Measurements from ENCODE around the gene CHI3L2. TPM values are rescaled to one million over a fixed set of nuclear protein-coding genes. Genes with fewer than 3 reads are reported as not detected.

The CHI3L2 gene
- total and polyA plus RNA-seq, 8 donors: 0.33 to 222 (median 0.56) TPM

DNA sequence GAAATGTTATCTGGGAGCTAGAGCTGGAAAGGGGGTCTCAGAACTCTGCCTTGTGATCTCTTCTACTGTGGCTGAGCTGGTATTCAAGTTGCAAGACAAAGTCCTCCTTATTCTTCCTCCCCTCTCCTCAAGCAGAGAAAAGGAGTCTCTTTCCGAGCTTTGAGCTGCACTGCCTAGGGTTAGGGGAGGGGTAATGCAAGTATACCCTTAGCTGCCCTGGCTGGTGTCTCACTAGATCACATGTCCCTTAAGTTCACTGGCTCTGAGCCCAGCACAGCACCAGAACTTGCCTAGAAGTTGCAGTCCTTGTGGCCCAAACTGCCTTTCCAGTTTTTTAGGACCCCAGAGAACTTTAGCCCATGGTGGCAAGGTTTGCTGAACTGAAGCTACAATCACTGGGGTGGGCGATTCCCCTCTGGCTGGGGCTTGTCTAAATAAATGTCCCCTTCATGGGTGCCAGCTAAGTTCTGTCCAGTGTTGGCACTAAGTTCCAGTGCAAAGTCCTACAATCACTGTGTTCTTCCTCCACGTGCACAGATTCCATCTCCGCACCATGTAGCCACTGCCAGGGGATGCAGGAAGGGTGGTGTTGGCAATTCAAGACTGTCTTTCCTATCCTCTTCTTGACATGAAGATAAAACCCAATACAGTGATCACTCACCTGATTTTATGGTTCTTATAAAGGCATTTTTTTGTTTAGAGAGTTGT lies 40.4 kb downstream of the CHI3L2 start:
- ATAC-seq (no peak), DNase-seq (no peak)
- TF ChIP-seq CTCF (IDR thresholded peaks at IDR 0.05): no peak
- H3K36me3 ChIP-seq: no peaks in the 10 kb centered on the region
- H3K4me1 ChIP-seq: peaks cover 0 to 4% of the 10 kb centered on the region in 2 donors
- H3K27ac ChIP-seq: no peak overlapping the region
- no peaks in the 10 kb centered on the region for H3K9me3 ChIP-seq
- intact Hi-C loops (cut with DNase I): no loop called here
- H3K4me3 ChIP-seq: no peak overlapping the region
- H3K27me3 ChIP-seq: peaks cover 22 to 42% of the 10 kb centered on the region in 2 donors

GRCh38 chr1:111269825-111270406 lies 42.4 kb downstream of the CHI3L2 start:
- no peak overlapping the region for H3K4me3 ChIP-seq
- ATAC-seq (no peak), DNase-seq (no peak)
- peaks cover 0 to 4% of the 10 kb centered on the region in 2 donors for H3K4me1 ChIP-seq
- no peaks in the 10 kb centered on the region for H3K9me3 ChIP-seq
- no peak for TF ChIP-seq CTCF (IDR thresholded peaks at IDR 0.05)
- no peak overlapping the region for H3K27ac ChIP-seq
- intact Hi-C loops (cut with DNase I): no loop called here
- no peaks in the 10 kb centered on the region for H3K36me3 ChIP-seq
- H3K27me3 ChIP-seq: peaks cover 22 to 42% of the 10 kb centered on the region in 2 donors

DNA sequence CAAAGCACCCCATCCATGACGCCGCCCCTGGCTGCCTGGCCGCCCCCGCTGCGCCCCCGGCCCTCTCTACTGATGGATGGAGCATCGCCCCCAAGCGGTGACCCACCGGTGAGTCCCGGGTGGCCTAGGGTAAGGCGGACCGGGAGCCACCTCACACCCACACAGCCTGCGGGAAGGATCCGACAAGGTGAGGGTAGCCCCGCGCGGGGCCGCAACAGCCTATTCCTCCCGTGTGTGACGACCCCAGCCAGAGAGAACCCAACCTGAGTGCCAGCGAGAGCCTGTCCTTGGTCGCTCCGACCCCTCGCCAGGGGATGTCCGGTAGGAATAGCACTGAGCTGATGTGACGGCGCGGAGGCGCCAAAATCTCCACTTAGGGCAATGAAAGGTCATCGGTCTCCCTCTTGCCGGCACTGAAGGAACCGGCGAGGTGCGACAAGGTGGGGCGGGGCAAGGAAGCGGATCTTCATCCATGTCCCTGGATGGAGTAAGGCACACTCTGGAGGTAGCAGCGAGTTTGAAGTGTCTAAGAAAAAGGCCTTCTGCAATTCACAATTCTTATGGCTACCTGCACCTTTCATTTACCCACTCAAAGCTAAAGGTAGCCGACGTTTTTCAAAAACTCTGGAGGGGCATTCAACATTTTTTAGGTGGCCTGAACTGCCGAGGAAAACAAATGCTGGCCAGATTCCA lies 43.4 kb downstream of the CHI3L2 start:
- H3K36me3 ChIP-seq: no peaks in the 10 kb centered on the region
- H3K27ac ChIP-seq: no peak overlapping the region
- intact Hi-C loops (cut with DNase I): no loop called here
- H3K9me3 ChIP-seq: no peaks in the 10 kb centered on the region
- H3K4me3 ChIP-seq: no peak overlapping the region
- DNase-seq (peak in 1 of 4 donors; percentile 71), ATAC-seq (no peak)
- peaks cover 0 to 4% of the 10 kb centered on the region in 2 donors for H3K4me1 ChIP-seq
- no peak for TF ChIP-seq CTCF (IDR thresholded peaks at IDR 0.05)
- peaks cover 22 to 42% of the 10 kb centered on the region in 2 donors for H3K27me3 ChIP-seq

GRCh38 chr1:111271464-111271801 lies 43.9 kb downstream of the CHI3L2 start:
- no peak for ATAC-seq
- Histone ChIP-seq H3K9me3 (peaks cover 0 to under 1% of the 10 kb centered on the region in 2 donors), H3K4me3 (no peak overlapping the region), H3K27ac (no peak overlapping the region), H3K27me3 (peaks cover 22 to 42% of the 10 kb centered on the region in 2 donors), H3K4me1 (peaks cover 0 to 4% of the 10 kb centered on the region in 2 donors), H3K36me3 (no peaks in the 10 kb centered on the region)
- peak in 1 of 4 donors; percentile 51 for DNase-seq
- TF ChIP-seq CTCF (IDR thresholded peaks at IDR 0.05): no peak
- intact Hi-C loops (cut with DNase I): no loop called here

- Histone ChIP-seq H3K27me3 (peaks cover 22 to 41% of the 10 kb centered on the region in 2 donors), H3K4me3 (no peak overlapping the region), H3K36me3 (no peaks in the 10 kb centered on the region), H3K4me1 (peaks cover 0 to 4% of the 10 kb centered on the region in 2 donors), H3K27ac (no peak overlapping the region), H3K9me3 (peaks cover 0 to 6% of the 10 kb centered on the region in 2 donors)
- no peak for DNase-seq
- intact Hi-C loops (cut with DNase I): no loop called here
- TF ChIP-seq CTCF (IDR thresholded peaks at IDR 0.05): no peak
- ATAC-seq: no peak
These were observed 44.6 kb downstream of the CHI3L2 start for GRCh38 chr1:111272081-111272480.
